Mesendoderm (in vitro differentiated cells): ENCODE results near the gene CEP63.
A peak's percentile ranks its signal among the peaks of the same experiment; 100 is the strongest.

Source experiments
- DNase-seq: peaks from one replicate; pipeline ENCODE4 v3.0.0; 2013
- H2AK5ac ChIP-seq: 2 replicates; pipeline ENCODE4 v1.6.1; 2013; ENCODE audit warnings: low read length, inconsistent platforms
- H2BK120ac ChIP-seq: 2 replicates; pipeline ENCODE4 v1.6.1; 2013; ENCODE audit warnings: low read depth, mild to moderate bottlenecking, low read length, moderate library complexity, mixed read lengths
- H2BK15ac ChIP-seq: replicated peaks from 2 replicates; pipeline ENCODE4 v1.6.1; 2013; ENCODE audit warnings: low read depth, mild to moderate bottlenecking, moderate library complexity
- H2BK5ac ChIP-seq: 2 replicates; pipeline ENCODE4 v1.6.1; 2013; ENCODE audit warnings: low read length, inconsistent platforms
- H3K18ac ChIP-seq: 2 replicates; pipeline ENCODE4 v1.6.1; 2013; ENCODE audit warnings: mild to moderate bottlenecking, low read length, mixed read lengths
- H3K23ac ChIP-seq: one replicate; pipeline ENCODE4 v1.6.1; 2013; ENCODE audit warnings: low read length
- H3K27ac ChIP-seq: 2 replicates; pipeline ENCODE4 v1.5.1; 2013; ENCODE audit warnings: low read depth, mild to moderate bottlenecking, inconsistent platforms, low read length, moderate library complexity
- H3K27me3 ChIP-seq: 2 replicates; pipeline ENCODE4 v1.6.1; 2013; ENCODE audit warnings: low read length, control low read depth, mild to moderate bottlenecking, inconsistent platforms; ENCODE audit not compliant: insufficient read depth, poor library complexity
- H3K36me3 ChIP-seq: 2 replicates; pipeline ENCODE4 v1.6.1; 2013; ENCODE audit warnings: low read length, inconsistent platforms; ENCODE audit not compliant: control insufficient read depth, insufficient read depth
- H3K4ac ChIP-seq: one replicate; pipeline ENCODE4 v1.6.1; 2013; ENCODE audit warnings: low read depth, mild to moderate bottlenecking, low read length, moderate library complexity
- H3K4me1 ChIP-seq: 2 replicates; pipeline ENCODE4 v1.6.1; 2013; ENCODE audit warnings: low read depth, low read length, inconsistent platforms; ENCODE audit not compliant: control insufficient read depth
- H3K4me2 ChIP-seq: 2 replicates; pipeline ENCODE4 v1.6.1; 2013; ENCODE audit warnings: low read length
- H3K4me3 ChIP-seq: 2 replicates; pipeline ENCODE4 v1.5.1; 2013; ENCODE audit warnings: mild to moderate bottlenecking, low read length
- H3K56ac ChIP-seq: one replicate; pipeline ENCODE4 v1.6.1; 2013; ENCODE audit warnings: low read length
- H3K79me1 ChIP-seq: 2 replicates; pipeline ENCODE4 v1.6.1; 2013; ENCODE audit warnings: low read length, inconsistent platforms
- H3K79me2 ChIP-seq: 2 replicates; pipeline ENCODE4 v1.6.1; 2013; ENCODE audit warnings: mild to moderate bottlenecking, low read length; ENCODE audit not compliant: control insufficient read depth, insufficient read depth
- H3K9ac ChIP-seq: 2 replicates; pipeline ENCODE4 v1.6.1; 2013; ENCODE audit warnings: low read length, inconsistent platforms
- H4K5ac ChIP-seq: one replicate; pipeline ENCODE4 v1.6.1; 2013; ENCODE audit warnings: low read length
- H4K8ac ChIP-seq: one replicate; pipeline ENCODE4 v1.6.1; 2013; ENCODE audit warnings: low read depth, mild to moderate bottlenecking, control low read depth, low read length, moderate library complexity
- WGBS: extraction: QIAGEN DNeasy Blood & Tissue Kit; methylation state at CpG from one replicate; pipeline ENCODE4 v1.1.7; 2013; ENCODE audit warnings: low lambda C conversion rate, missing lambda C conversion rate; ENCODE audit not compliant: insufficient coverage; ENCODE audit errors: extremely low coverage; 5-methylcytosine and 5-hydroxymethylcytosine counted together

CEP63 gene

GRCh38 chr3:134468519-134468918, 17.3 kb upstream of the CEP63 start:
- H3K27ac ChIP-seq, result no peak overlapping the region
- WGBS, result no CpG with 5 or more reads among the region's 4 CpGs

GRCh38 chr3:134471521-134472193, 14.2 kb upstream of the CEP63 start:
- no peak overlapping the region for H2BK15ac ChIP-seq
- no peak overlapping the region for H3K4ac ChIP-seq
- no CpG with 5 or more reads among the region's 8 CpGs for WGBS

More at GRCh38 chr3:134468519-134468918, 17.3 kb upstream of the CEP63 start:
- Histone ChIP-seq H3K9ac (no peak overlapping the region), H3K23ac (no peak overlapping the region), H3K18ac (no peak overlapping the region), H3K4ac (no peak overlapping the region), H4K5ac (no peak overlapping the region), H3K4me2 (no peak overlapping the region), H3K36me3 (no peaks in the 10 kb centered on the region), H3K27me3 (no peaks in the 10 kb centered on the region), H3K79me2 (no peaks in the 10 kb centered on the region), H2BK5ac (no peak overlapping the region), H3K4me3 (no peak overlapping the region), H3K56ac (no peak overlapping the region), H3K79me1 (no peaks in the 10 kb centered on the region), H2AK5ac (no peak overlapping the region), H2BK15ac (no peak overlapping the region), H2BK120ac (no peak overlapping the region), H3K4me1 (no peaks in the 10 kb centered on the region), H4K8ac (no peak overlapping the region)
- DNase-seq, result no peak

DNA sequence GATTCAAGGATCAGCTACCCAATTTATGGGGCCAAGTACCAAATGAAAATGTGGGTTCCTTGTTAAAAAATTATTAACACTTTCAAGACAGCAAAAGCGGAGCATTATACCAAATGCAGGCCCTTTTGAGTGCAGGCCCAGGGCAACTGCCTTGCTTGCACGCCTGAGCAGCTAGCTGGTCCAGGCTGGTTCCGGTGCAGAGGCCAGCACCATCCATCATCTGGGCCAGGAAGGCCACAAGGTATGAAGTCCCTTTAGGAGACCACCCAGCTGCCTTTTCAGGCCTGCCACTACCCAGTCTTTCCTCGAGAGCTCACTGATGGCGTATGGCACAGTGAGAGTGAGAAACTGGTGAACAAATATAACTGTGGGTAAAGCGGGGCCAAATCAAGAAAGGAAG, 13.0 kb upstream of the CEP63 start:
- H2BK15ac ChIP-seq, result no peak overlapping the region
- H3K4me1 ChIP-seq, result no peaks in the 10 kb centered on the region
- no peak overlapping the region for H3K23ac ChIP-seq
- no peak overlapping the region for H4K8ac ChIP-seq
- H3K27me3 ChIP-seq, result no peaks in the 10 kb centered on the region
- DNase-seq, result no peak
- H3K79me1 ChIP-seq, result no peaks in the 10 kb centered on the region
- no peak overlapping the region for H3K9ac ChIP-seq
- no peak overlapping the region for H3K56ac ChIP-seq
- no peaks in the 10 kb centered on the region for H3K79me2 ChIP-seq
- H3K36me3 ChIP-seq, result no peaks in the 10 kb centered on the region
- no peak overlapping the region for H3K18ac ChIP-seq
- H3K4me2 ChIP-seq, result no peak overlapping the region
- no peak overlapping the region for H3K27ac ChIP-seq
- H2BK120ac ChIP-seq, result no peak overlapping the region
- no peak overlapping the region for H3K4ac ChIP-seq
- H2BK5ac ChIP-seq, result no peak overlapping the region
- no peak overlapping the region for H2AK5ac ChIP-seq
- no peak overlapping the region for H4K5ac ChIP-seq
- WGBS, result no CpG with 5 or more reads among the region's 6 CpGs
- no peak overlapping the region for H3K4me3 ChIP-seq

More at GRCh38 chr3:134471521-134472193, 14.2 kb upstream of the CEP63 start:
- Histone ChIP-seq H4K8ac (no peak overlapping the region), H3K56ac (no peak overlapping the region), H3K27ac (no peak overlapping the region), H3K27me3 (no peaks in the 10 kb centered on the region), H3K79me2 (no peaks in the 10 kb centered on the region), H3K18ac (no peak overlapping the region), H3K79me1 (no peaks in the 10 kb centered on the region), H3K4me1 (no peaks in the 10 kb centered on the region), H3K4me2 (no peak overlapping the region), H3K23ac (no peak overlapping the region), H2BK5ac (no peak overlapping the region), H3K9ac (no peak overlapping the region), H3K36me3 (no peaks in the 10 kb centered on the region), H2BK120ac (no peak overlapping the region), H2AK5ac (no peak overlapping the region), H3K4me3 (no peak overlapping the region), H4K5ac (no peak overlapping the region)
- DNase-seq, result no peak

- Histone ChIP-seq H2BK15ac (no peak overlapping the region), H3K4ac (no peak overlapping the region), H2BK120ac (no peak overlapping the region), H2AK5ac (no peak overlapping the region), H4K8ac (no peak overlapping the region), H3K27me3 (no peaks in the 10 kb centered on the region), H3K56ac (no peak overlapping the region), H3K36me3 (peaks cover 2% of the 10 kb centered on the region), H3K18ac (no peak overlapping the region), H2BK5ac (no peak overlapping the region), H3K4me2 (no peak overlapping the region), H3K4me3 (no peak overlapping the region), H4K5ac (no peak overlapping the region), H3K27ac (no peak overlapping the region), H3K4me1 (no peaks in the 10 kb centered on the region), H3K9ac (no peak overlapping the region), H3K23ac (no peak overlapping the region), H3K79me2 (no peaks in the 10 kb centered on the region), H3K79me1 (no peaks in the 10 kb centered on the region)
- peak; percentile 94 for DNase-seq
- no CpG with 5 or more reads among the region's 9 CpGs for whole genome bisulfite sequencing
Measured at GRCh38 chr3:134473868-134474546, 11.8 kb upstream of the CEP63 start.

DNA sequence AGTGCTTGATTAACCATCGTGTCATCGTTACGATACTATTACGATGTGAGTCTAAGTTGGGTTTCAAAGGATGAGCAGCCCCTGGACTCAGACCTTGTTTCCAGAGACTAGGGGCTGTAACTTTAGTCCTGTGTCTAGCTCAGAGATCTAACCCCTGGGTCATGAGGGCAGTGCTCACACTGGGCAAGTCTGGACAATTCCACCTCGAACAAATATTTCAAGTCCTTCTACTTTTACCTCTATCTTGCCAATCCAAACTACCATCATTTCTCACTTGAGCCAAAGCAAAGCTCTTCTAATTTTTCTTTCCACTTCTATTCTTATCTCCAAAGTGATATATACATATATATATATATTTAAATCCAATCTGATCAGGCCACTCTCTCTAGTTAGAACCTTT, 10.9 kb upstream of the CEP63 start:
- no peaks in the 10 kb centered on the region for H3K27me3 ChIP-seq
- H4K8ac ChIP-seq, result no peak overlapping the region
- H2BK120ac ChIP-seq, result no peak overlapping the region
- no peak overlapping the region for H2AK5ac ChIP-seq
- WGBS, result no CpG with 5 or more reads among the region's 5 CpGs
- no peak overlapping the region for H3K56ac ChIP-seq
- no peak overlapping the region for H3K4me2 ChIP-seq
- no peak overlapping the region for H3K4ac ChIP-seq
- no peak overlapping the region for H3K27ac ChIP-seq
- no peak overlapping the region for H3K18ac ChIP-seq
- no peak overlapping the region for H3K9ac ChIP-seq
- H2BK15ac ChIP-seq, result no peak overlapping the region
- H4K5ac ChIP-seq, result no peak overlapping the region
- H3K4me1 ChIP-seq, result no peaks in the 10 kb centered on the region
- no peaks in the 10 kb centered on the region for H3K79me2 ChIP-seq
- no peaks in the 10 kb centered on the region for H3K79me1 ChIP-seq
- DNase-seq, result no peak
- peaks cover 2% of the 10 kb centered on the region for H3K36me3 ChIP-seq
- H3K23ac ChIP-seq, result no peak overlapping the region
- no peak overlapping the region for H2BK5ac ChIP-seq
- no peak overlapping the region for H3K4me3 ChIP-seq
